OCI-LY3 (cell line): Measurements from ENCODE around the gene RHOJ.

ENCODE experiments used
- CTCF ChIP-seq: fragments of 200-600, 300-600 bp; sonication (generic); IDR thresholded peaks from 2 replicates; pipeline ENCODE4 v1.5.1; 2014; ENCODE audit warnings: antibody characterized with exemption, low read length, low read depth
- EZH2phosphoT487 ChIP-seq: fragments of 200-600 bp; shearing (Covaris generic); IDR thresholded peaks from 2 replicates; pipeline ENCODE4 v1.6.1; 2018; ENCODE audit warnings: antibody characterized with exemption, mixed run types, low read depth

GRCh38 chr14:63180011-63180410 is 24.2 kb upstream of the RHOJ start:
- TF ChIP-seq CTCF (no peak), EZH2phosphoT487 (no peak)
